ENCODE results near the gene CDHR2. TPM values are rescaled to one million over a fixed set of nuclear protein-coding genes. Genes with fewer than 3 reads are reported as not detected.

CDHR2 gene
- total RNA-seq, 2 donors from 2014 or later, result 1.3 to 2.4 TPM

GRCh38 chr5:176553260-176554085 is 4.3 kb downstream of the CDHR2 start:
- no peaks in the 10 kb centered on the region for H3K36me3 Mint-ChIP-seq (ENCODE audit: low read depth)
- ATAC-seq, result no peak
- H3K27me3 Mint-ChIP-seq, result no peaks in the 10 kb centered on the region
- H3K9me3 ChIP-seq (ENCODE audit: control insufficient read depth, low read length, poor library complexity, severe bottlenecking), result no peaks in the 10 kb centered on the region
- H3K4me1 Mint-ChIP-seq, result peaks cover 40% of the 10 kb centered on the region
- peak overlapping the region; percentile 95 for H3K27ac Mint-ChIP-seq
- H3K4me3 Mint-ChIP-seq, result peak overlapping the region; percentile 43
- no peak for DNase-seq

- no peak for ATAC-seq
- peaks cover 44% of the 10 kb centered on the region for H3K4me1 Mint-ChIP-seq
- no peaks in the 10 kb centered on the region for H3K27me3 Mint-ChIP-seq
- H3K27ac Mint-ChIP-seq, result peak overlapping the region; percentile 95
- H3K9me3 ChIP-seq (ENCODE audit: control insufficient read depth, low read length, poor library complexity, severe bottlenecking), result no peaks in the 10 kb centered on the region
- peaks cover 3% of the 10 kb centered on the region for H3K36me3 Mint-ChIP-seq (ENCODE audit: low read depth)
- no peak for DNase-seq
- H3K4me3 Mint-ChIP-seq, result no peak overlapping the region
These were observed 8.7 kb downstream of the CDHR2 start for GRCh38 chr5:176557846-176558245.

GRCh38 chr5:176559683-176560082 is 10.5 kb downstream of the CDHR2 start:
- no peaks in the 10 kb centered on the region for H3K9me3 ChIP-seq (ENCODE audit: control insufficient read depth, low read length, poor library complexity, severe bottlenecking)
- peaks cover 3% of the 10 kb centered on the region for H3K36me3 Mint-ChIP-seq (ENCODE audit: low read depth)
- H3K27me3 Mint-ChIP-seq, result no peaks in the 10 kb centered on the region
- peaks cover 34% of the 10 kb centered on the region for H3K4me1 Mint-ChIP-seq
- ATAC-seq (peak; percentile 69), DNase-seq (no peak)
- peak overlapping the region; percentile 46 for H3K4me3 Mint-ChIP-seq
- peak overlapping the region; percentile 45 for H3K27ac Mint-ChIP-seq

GRCh38 chr5:176560364-176560763 is 11.2 kb downstream of the CDHR2 start:
- no peaks in the 10 kb centered on the region for H3K9me3 ChIP-seq (ENCODE audit: control insufficient read depth, low read length, poor library complexity, severe bottlenecking)
- DNase-seq (no peak), ATAC-seq (no peak)
- no peak overlapping the region for H3K4me3 Mint-ChIP-seq
- H3K27me3 Mint-ChIP-seq, result no peaks in the 10 kb centered on the region
- H3K4me1 Mint-ChIP-seq, result peaks cover 28% of the 10 kb centered on the region
- H3K27ac Mint-ChIP-seq, result peak overlapping the region; percentile 45
- peaks cover 3% of the 10 kb centered on the region for H3K36me3 Mint-ChIP-seq (ENCODE audit: low read depth)

GRCh38 chr5:176561259-176561658 is 12.1 kb downstream of the CDHR2 start:
- DNase-seq, result no peak
- H3K9me3 ChIP-seq (ENCODE audit: control insufficient read depth, low read length, poor library complexity, severe bottlenecking), result no peaks in the 10 kb centered on the region
- H3K27ac Mint-ChIP-seq, result peak overlapping the region; percentile 76
- peaks cover 7% of the 10 kb centered on the region for H3K27me3 Mint-ChIP-seq
- ATAC-seq, result no peak
- H3K36me3 Mint-ChIP-seq (ENCODE audit: low read depth), result peaks cover 5% of the 10 kb centered on the region
- no peak overlapping the region for H3K4me3 Mint-ChIP-seq
- H3K4me1 Mint-ChIP-seq, result peaks cover 22% of the 10 kb centered on the region

- no peak for ATAC-seq
- peaks cover 18% of the 10 kb centered on the region for H3K4me1 Mint-ChIP-seq
- no peaks in the 10 kb centered on the region for H3K9me3 ChIP-seq (ENCODE audit: control insufficient read depth, low read length, poor library complexity, severe bottlenecking)
- peaks cover 7% of the 10 kb centered on the region for H3K27me3 Mint-ChIP-seq
- H3K36me3 Mint-ChIP-seq (ENCODE audit: low read depth), result peaks cover 5% of the 10 kb centered on the region
- no peak for DNase-seq
- H3K27ac Mint-ChIP-seq, result peak overlapping the region; percentile 76
- peak overlapping the region; percentile 25 for H3K4me3 Mint-ChIP-seq
These were observed 13.0 kb downstream of the CDHR2 start for GRCh38 chr5:176562189-176562588.

GRCh38 chr5:176564002-176564401 is 14.9 kb downstream of the CDHR2 start:
- H3K4me1 Mint-ChIP-seq, result peaks cover 18% of the 10 kb centered on the region
- no peak overlapping the region for H3K27ac Mint-ChIP-seq
- ATAC-seq, result no peak
- DNase-seq, result no peak
- peaks cover 5% of the 10 kb centered on the region for H3K36me3 Mint-ChIP-seq (ENCODE audit: low read depth)
- no peaks in the 10 kb centered on the region for H3K9me3 ChIP-seq (ENCODE audit: control insufficient read depth, low read length, poor library complexity, severe bottlenecking)
- no peak overlapping the region for H3K4me3 Mint-ChIP-seq
- peaks cover 7% of the 10 kb centered on the region for H3K27me3 Mint-ChIP-seq

- Mint-ChIP-seq H3K27me3 (peaks cover 7% of the 10 kb centered on the region), H3K36me3 (ENCODE audit: low read depth) (peaks cover 5% of the 10 kb centered on the region), H3K4me1 (peaks cover 8% of the 10 kb centered on the region), H3K4me3 (no peak overlapping the region), H3K27ac (no peak overlapping the region)
- no peaks in the 10 kb centered on the region for H3K9me3 ChIP-seq (ENCODE audit: control insufficient read depth, low read length, poor library complexity, severe bottlenecking)
- DNase-seq, result no peak
- no peak for ATAC-seq
These were observed 16.7 kb downstream of the CDHR2 start for GRCh38 chr5:176565760-176566288.

GRCh38 chr5:176568657-176569056 is 19.5 kb downstream of the CDHR2 start:
- no peaks in the 10 kb centered on the region for H3K9me3 ChIP-seq (ENCODE audit: control insufficient read depth, low read length, poor library complexity, severe bottlenecking)
- H3K4me3 Mint-ChIP-seq, result no peak overlapping the region
- H3K27me3 Mint-ChIP-seq, result peaks cover 11% of the 10 kb centered on the region

GRCh38 chr5:176570044-176570443 is 20.9 kb downstream of the CDHR2 start:
- no peak overlapping the region for H3K27ac Mint-ChIP-seq
- no peak overlapping the region for H3K4me3 Mint-ChIP-seq
- peaks cover 11% of the 10 kb centered on the region for H3K27me3 Mint-ChIP-seq
- H3K36me3 Mint-ChIP-seq (ENCODE audit: low read depth), result peaks cover 2% of the 10 kb centered on the region
- no peaks in the 10 kb centered on the region for H3K9me3 ChIP-seq (ENCODE audit: control insufficient read depth, low read length, poor library complexity, severe bottlenecking)
- ATAC-seq, result no peak
- no peak for DNase-seq
- peaks cover 8% of the 10 kb centered on the region for H3K4me1 Mint-ChIP-seq

More at GRCh38 chr5:176568657-176569056, 19.5 kb downstream of the CDHR2 start:
- DNase-seq, result no peak
- no peak overlapping the region for H3K27ac Mint-ChIP-seq
- no peak for ATAC-seq
- peaks cover 4% of the 10 kb centered on the region for H3K4me1 Mint-ChIP-seq
- H3K36me3 Mint-ChIP-seq (ENCODE audit: low read depth), result peaks cover 2% of the 10 kb centered on the region

GRCh38 chr5:176573564-176574296 is 24.6 kb downstream of the CDHR2 start:
- peak; percentile 87 for ATAC-seq
- peaks cover 10% of the 10 kb centered on the region for H3K4me1 Mint-ChIP-seq
- no peaks in the 10 kb centered on the region for H3K9me3 ChIP-seq (ENCODE audit: control insufficient read depth, low read length, poor library complexity, severe bottlenecking)
- H3K4me3 Mint-ChIP-seq, result no peak overlapping the region
- no peaks in the 10 kb centered on the region for H3K36me3 Mint-ChIP-seq (ENCODE audit: low read depth)
- peak; percentile 56 to 75 (median 67) for DNase-seq
- H3K27ac Mint-ChIP-seq, result no peak overlapping the region
- H3K27me3 Mint-ChIP-seq, result peaks cover 4% of the 10 kb centered on the region

- no peaks in the 10 kb centered on the region for H3K9me3 ChIP-seq (ENCODE audit: control insufficient read depth, low read length, poor library complexity, severe bottlenecking)
- H3K4me1 Mint-ChIP-seq, result peaks cover 10% of the 10 kb centered on the region
- DNase-seq, result no peak
- no peaks in the 10 kb centered on the region for H3K36me3 Mint-ChIP-seq (ENCODE audit: low read depth)
- H3K4me3 Mint-ChIP-seq, result no peak overlapping the region
- no peak for ATAC-seq
- no peak overlapping the region for H3K27ac Mint-ChIP-seq
- peaks cover 4% of the 10 kb centered on the region for H3K27me3 Mint-ChIP-seq
These were observed 25.1 kb downstream of the CDHR2 start for GRCh38 chr5:176574297-176574591.

- ATAC-seq (no peak), DNase-seq (no peak)
- H3K36me3 Mint-ChIP-seq (ENCODE audit: low read depth), result no peaks in the 10 kb centered on the region
- H3K9me3 ChIP-seq (ENCODE audit: control insufficient read depth, low read length, poor library complexity, severe bottlenecking), result no peaks in the 10 kb centered on the region
- H3K4me1 Mint-ChIP-seq, result peaks cover 10% of the 10 kb centered on the region
- no peak overlapping the region for H3K4me3 Mint-ChIP-seq
- peaks cover 4% of the 10 kb centered on the region for H3K27me3 Mint-ChIP-seq
- no peak overlapping the region for H3K27ac Mint-ChIP-seq
These were observed 25.9 kb downstream of the CDHR2 start for GRCh38 chr5:176575066-176575465.

All from T-helper 17 cell (primary cell).